CD4-positive, alpha-beta T cell treated with Interleukin-12 subunit alpha and Interleukin-12 subunit beta, for 1 hour (primary cell): ENCODE measurements around the gene MYO18B.
A peak's percentile ranks its signal among the peaks of the same experiment; 100 is the strongest.

Source experiments
- DNase-seq: peaks from one replicate; pipeline ENCODE4 v3.0.0-alpha.2; 2020

Gene MYO18B

GRCh38 chr22:25712661-25713400 is 29.2 kb upstream of the MYO18B start:
- no peak for DNase-seq

- DNase-seq = no peak
These were observed 27.9 kb upstream of the MYO18B start for GRCh38 chr22:25714070-25714469.

GRCh38 chr22:25714739-25715138 is 27.2 kb upstream of the MYO18B start:
- no peak for DNase-seq

DNA sequence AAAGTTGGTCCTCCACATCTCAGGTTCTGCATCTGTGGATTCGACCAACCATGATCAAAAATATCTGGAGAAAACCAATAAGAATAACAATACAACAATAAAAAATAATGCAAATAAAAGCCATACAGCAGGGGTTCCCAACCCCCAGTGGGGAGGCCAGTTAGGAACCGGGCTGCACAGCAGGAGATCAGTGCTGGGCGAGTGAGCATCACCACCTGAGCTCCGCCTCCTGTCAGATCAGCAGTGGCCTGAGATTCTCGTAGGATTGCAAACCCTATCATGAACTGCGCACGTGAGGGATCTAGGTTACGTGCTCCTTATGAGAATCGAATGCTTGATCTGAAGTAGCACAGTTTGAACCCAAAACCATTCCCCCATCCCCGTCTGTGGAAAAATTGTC is 25.4 kb upstream of the MYO18B start:
- DNase-seq = no peak

GRCh38 chr22:25718135-25718840 is 23.7 kb upstream of the MYO18B start:
- DNase-seq = no peak

DNA sequence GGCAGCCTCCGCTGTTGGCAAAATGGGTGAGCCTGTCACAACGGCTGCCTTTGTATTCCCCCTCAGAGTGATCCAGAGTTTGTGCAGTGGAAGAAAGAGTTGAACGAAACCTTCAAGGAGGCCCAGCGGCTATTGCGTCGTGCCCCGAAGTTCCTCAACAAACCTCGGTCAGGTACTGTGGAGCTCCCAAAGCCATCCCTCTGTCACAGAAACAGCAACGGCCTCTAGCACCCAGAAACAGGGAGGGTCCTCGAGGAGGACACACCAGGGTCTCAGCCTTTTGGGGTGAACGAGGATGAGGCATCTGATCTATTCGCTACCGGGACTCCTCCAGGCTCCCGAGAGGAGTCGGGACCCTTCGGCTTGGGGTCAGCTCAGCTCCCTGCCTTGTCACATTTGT is 19.8 kb upstream of the MYO18B start:
- no peak for DNase-seq

DNA sequence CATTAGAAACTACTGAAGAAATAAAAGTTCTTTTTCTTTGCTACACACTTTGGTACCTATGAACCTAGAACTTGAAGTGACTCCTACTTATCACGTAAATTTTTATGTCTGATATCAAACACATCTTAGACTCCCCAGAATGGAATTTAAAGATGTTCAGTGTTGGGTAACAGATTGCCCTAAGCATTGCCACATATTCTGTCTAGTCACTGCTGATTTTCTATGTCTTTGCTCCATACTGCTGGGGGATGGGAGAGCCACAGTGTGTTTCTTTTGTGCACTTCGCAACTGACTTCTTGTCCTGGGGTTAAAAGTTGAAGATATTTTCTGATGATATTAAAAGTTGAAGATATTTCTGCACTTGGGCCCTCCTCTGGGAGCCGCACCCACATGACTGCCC is 19.4 kb upstream of the MYO18B start:
- no peak for DNase-seq

DNA sequence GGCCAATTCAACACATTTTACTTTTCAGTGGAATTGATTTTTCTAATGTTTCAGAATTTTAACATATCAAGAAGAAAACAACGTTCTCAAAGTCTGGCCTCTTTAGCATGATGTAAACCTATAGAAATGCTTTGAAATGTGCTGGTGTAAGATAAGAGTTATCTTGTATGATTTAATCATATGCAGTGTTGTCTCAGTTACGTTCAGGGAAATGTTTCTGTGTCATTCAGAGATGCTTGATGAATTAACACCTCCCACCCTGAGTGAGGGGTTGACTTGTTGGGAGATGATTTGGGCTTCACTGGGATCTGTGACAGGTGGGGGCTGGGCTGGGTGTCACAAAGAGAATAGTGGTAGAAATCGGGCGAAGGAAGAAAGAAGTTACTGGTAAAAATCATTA is 15.7 kb upstream of the MYO18B start:
- DNase-seq = no peak

DNA sequence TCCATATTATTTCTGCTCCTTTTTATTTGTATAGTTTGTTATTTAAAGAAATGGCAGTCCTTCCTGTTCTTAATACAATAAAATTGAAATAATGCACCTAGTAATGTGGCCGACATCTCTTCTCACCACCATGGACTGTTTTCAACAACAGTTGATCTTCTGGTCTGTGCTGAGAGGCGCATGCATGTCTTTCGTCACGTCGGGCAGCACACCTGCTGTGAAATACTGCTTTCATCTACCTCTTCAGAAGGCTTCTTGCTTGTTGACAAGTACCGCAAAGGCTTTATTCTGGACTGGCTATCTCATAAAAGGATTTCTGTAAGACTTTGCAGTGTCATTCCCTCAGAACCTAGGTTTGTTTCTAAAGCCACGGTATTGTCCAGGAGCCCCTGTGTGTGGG is 13.9 kb upstream of the MYO18B start:
- no peak for DNase-seq

GRCh38 chr22:25729016-25729995 is 12.7 kb upstream of the MYO18B start:
- DNase-seq = no peak

DNA sequence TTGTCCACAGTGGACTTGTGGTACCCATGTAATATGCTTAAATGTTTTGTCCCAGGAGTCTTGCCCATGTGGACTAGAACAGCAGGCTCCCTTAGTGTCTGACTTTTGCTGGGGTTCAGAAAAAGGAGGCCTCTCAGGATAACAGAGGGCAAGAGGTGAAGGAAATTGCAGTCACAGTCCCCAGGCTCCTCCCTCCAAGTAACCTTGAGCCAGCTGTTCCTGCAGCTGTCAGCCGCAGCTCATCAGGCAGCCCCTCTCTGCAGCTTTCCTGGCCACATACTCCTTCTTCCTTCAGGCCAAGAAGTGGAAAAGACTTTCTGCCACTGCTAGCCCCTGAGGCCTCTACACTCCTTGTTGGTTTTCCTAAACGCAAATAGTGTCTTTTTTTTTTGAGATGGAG is 6.3 kb upstream of the MYO18B start:
- DNase-seq = no peak

GRCh38 chr22:25736378-25737011 is 5.5 kb upstream of the MYO18B start:
- DNase-seq = peak; percentile 7

DNA sequence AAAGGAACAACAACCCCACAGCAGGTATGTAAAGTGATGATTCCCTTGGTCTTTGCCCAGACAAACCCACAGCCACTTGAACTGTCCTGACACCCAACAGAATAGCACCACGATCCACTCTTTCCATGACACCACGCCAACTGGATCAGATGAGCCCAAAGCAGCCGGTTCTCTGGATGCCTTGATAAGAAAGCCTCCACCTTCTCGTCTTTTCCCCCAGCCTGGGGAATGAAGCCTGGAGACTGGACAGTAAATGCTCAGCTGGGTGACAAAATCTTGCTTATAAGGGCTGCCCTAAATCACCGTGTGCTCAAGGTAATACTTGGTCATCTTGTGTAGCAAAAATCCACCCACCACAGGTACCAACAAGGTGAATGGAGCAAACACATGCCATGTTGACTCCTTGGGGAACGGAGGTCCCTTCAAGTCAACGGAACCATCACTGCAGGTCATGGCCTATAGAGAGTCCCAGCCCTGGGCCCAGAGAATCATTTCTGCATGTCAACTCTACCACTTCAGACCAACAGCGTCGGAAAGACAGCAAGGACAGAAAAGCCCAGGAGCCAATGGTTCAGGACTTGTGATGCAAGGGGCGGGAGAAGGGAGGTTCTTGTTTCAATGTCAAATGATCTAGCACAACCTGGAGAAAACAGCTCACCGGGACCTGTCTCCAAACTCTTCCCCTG is 2.2 kb upstream of the MYO18B start:
- DNase-seq = no peak

DNA sequence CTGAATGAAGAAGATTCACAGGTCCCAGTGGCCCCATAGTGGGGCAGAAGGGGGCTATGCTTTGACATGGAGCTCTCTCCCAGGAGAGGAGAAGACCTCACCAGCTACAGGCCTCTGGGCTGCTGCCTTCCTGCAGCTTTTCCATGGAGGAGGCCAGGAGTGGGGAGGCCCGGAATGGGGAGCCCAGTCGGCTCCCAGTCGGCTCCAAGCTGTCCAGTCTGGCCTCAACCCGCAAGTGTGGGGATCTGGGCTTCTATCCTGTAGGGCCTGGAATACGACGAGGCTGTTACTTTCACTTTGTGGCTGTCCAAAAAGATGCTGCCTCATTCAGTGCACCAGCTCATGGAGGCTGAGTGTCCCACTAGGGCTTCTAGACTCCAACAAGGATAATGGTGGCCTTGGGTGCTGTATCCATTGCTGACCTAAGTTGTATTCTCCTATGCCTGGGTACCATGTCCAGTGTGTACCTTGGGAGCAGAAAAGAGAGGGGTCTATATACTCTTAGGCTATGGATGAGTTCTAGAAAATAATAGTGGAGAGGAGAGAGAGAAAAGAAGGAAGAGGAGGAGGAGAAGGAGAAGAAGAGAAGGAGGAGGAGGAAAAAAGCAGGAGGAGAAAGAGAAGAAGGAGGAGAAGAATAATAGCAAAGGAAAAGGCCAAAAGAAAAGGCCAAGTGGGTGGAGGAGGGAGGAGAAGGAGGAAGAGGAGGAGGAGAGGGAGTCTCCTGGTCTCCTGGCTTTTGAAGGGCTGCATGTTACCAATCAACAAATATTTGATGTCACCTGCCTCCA is 1.1 kb downstream of the MYO18B start:
- no peak for DNase-seq

DNA sequence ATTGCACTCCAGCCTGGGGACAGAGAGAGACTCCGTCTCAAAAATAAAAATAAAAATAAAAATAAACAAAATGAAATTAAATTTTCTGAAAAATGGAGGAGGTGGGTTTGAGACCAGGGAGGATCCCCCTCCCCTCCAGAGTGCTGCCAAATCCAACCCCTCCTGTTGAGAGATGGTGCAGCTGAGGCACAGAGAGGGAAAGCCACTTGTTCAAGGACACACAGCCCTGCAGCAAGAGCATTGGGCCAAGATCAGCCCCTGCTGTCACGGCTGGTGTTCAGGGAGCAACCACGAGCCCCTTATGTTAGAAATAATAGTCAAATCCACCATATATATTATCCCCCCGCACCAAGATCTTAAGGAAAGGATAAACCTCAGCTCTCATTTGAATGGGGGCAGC is 2.7 kb downstream of the MYO18B start:
- DNase-seq = no peak

- DNase-seq = no peak
These were observed 3.5 kb downstream of the MYO18B start for GRCh38 chr22:25745341-25746011.

- DNase-seq = no peak
These were observed 4.0 kb downstream of the MYO18B start for GRCh38 chr22:25746012-25746373.

DNA sequence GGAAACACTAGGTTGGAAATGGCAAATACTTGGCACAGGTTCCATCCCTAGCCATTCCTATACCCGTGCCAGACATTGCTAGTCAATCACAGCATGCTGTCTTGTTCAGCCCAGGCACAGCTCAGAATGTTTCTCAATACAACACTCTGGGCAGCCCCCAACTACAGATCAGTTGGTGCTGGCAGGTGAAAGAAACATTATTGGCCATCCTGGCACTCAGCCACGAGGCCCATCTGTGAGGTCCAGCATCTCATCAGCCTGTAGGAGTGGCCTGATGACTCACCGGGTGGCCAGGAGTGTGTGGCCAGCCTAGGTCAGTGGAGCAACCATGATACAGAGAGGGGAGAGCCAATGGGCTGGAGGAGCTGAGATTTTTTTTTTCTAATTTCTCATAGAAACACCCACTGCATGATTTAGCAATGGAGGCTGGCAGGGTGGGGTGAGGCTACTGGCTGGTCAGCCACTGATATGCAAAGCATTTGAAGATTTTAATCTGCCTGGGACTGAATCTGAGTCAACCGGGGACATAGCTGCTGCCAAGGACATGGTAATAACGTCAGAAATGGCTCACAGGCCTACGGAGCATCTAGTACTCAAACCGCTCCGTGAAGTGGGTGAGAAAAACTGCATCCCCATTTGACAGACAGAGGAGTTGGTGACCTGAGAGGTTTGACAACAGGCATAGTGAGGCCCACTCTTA is 5.4 kb downstream of the MYO18B start:
- DNase-seq = no peak

- no peak for DNase-seq
These were observed 6.2 kb downstream of the MYO18B start for GRCh38 chr22:25748140-25748539.

- DNase-seq = no peak
These were observed 6.7 kb downstream of the MYO18B start for GRCh38 chr22:25748704-25749103.
